Measurements from ENCODE around the gene YAP1.

- TF ChIP-seq CTCF (IDR thresholded peaks at IDR 0.05): no peak
- no peak for TF ChIP-seq POLR2A (IDR thresholded peaks at IDR 0.05)
Observed at GRCh38 chr11:102192349-102193066, 82.3 kb downstream of the YAP1 start.
